ENCODE measurements around the gene NRARP.

Gene NRARP

DNA sequence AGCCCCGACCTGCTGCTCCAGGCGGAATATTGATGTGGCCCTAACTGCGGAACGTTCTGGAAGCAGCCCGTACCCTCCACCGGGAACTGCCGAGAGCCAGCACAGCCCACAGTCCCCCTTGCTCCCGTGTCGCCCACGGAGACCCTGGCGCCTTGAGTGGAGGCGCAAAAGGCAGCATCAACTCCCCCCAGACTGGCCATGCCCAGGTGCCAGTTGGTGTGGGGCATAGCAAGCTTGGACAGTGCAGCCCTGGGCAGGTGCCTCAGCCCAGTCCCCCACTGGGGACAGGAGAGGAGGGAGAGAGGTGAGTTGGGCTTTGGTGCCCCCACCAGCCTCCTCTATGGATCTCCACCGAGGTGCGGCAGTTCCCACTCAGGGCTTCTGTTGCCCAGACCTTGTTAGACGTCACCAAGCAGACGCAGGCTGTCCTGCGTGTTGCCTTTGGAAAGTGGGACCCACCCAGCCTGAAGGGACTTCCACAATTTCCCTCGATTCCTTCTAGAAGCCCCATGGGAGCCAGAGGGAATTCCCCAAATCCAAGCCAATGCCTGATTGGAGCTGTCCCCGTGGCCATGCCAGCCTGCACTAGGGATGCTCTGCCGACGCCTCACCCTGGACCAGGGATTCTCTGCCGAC lies 19.8 kb upstream of the NRARP start:
- DNase-seq (ENCODE audit: low read depth) = no peak

- DNase-seq (ENCODE audit: low read depth) = no peak
Measured at GRCh38 chr9:137320555-137321384, 18.7 kb upstream of the NRARP start.

DNA sequence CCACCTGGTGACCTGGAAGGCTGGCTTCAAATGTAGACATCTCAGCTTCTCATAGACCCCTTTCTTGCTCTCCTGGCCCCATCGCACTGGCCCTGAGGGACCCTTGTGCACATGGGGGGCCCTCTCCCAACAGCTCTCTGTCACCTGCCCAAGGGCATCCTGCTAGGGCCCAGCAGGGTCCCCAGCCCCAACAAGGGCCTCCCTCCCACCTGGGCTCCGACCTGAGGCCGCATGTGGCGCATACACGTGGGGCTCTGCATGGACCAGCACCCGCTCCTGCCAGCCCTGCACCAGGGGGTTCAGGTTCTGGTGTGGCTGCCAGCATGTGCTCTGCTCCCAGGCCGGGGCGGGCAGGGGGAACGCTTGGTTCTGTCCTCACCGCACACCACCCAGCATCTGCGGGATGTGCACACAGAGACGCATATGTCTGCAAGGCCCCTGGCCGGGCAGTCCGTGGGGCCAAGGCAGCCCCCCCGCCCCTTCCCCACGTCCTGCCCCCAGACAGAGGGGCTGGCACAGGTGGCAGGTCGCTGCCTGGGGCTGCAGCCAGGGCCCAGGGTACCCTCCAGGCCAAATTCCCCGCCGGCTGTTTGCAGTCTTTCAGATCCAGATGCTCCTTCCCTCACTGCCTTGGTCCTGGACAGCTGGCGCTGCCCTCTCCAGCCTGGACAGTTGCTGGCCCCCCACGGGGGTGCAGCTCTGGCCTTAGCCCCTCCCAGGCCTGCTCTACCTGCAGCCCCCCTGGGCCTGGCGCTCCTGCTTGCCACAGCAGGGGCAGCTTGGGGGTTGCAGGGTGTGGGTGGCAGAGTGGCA lies 17.9 kb upstream of the NRARP start:
- no peak for DNase-seq (ENCODE audit: low read depth)

DNA sequence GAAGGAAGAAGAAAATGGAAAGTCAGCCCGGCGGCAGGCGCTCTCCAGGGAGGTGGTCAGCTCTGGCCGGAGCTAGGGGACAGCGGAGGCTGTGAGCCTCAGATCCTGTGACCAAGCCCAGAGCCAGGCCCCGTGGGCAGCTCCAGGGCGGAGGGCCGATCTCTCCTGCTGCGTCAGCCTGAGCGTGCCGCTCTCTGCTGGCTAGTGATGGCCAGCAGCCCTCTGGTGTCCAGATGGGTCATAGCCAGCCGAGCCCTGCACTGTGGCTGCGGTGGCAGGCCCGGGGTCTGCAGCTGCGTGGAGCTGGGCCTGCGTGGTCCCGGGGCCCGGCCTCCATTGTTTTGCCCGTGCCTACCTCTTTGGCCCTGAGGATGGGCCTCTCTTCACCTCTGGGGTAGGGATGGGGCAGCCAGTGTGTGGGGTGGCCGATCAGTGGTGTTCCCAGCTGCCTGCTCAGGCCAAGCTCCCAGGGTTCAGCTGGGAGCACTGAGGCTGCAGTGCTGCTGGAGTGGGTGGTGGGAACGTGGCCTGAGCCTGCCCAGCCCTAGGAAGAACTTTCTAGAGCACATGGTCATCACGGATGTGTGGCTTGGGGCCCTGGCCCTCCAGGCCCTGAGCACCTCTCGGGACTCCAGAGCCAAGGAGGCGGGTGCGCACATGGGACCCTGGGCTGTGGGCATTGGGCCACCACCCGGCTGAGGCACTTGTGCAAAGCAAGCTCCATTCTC lies 17.1 kb upstream of the NRARP start:
- DNase-seq (ENCODE audit: low read depth) = peak; percentile 17

DNA sequence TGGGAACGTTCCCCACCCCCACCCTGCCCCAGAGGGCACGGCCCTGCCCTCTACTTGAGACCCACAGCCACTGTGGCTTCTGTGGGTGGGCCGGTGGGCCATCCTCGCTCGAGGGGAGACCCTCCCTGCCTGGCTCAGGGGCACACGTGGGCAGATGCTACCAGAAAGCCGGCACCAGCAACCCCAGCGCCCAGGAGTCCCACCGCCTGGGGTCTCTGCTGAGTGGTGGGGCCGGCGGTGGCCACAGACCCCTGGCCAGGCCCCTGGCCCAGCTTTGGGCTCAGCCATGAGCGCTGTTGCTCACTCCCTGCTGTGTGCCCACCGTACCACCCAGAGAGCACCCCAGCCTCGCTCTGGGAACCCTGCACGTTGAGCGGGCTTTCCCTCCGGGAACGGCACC lies 16.5 kb upstream of the NRARP start:
- no peak for DNase-seq (ENCODE audit: low read depth)

GRCh38 chr9:137317718-137318511 lies 15.8 kb upstream of the NRARP start:
- DNase-seq (ENCODE audit: low read depth) = no peak

GRCh38 chr9:137317021-137317717 lies 15.1 kb upstream of the NRARP start:
- DNase-seq (ENCODE audit: low read depth) = no peak

- DNase-seq (ENCODE audit: low read depth) = no peak
Measured at GRCh38 chr9:137316012-137316981, 14.2 kb upstream of the NRARP start.

GRCh38 chr9:137315581-137316011 lies 13.5 kb upstream of the NRARP start:
- no peak for DNase-seq (ENCODE audit: low read depth)

GRCh38 chr9:137314561-137315560 lies 12.8 kb upstream of the NRARP start:
- no peak for DNase-seq (ENCODE audit: low read depth)

- DNase-seq (ENCODE audit: low read depth) = no peak
Measured at GRCh38 chr9:137313956-137314560, 12.0 kb upstream of the NRARP start.

GRCh38 chr9:137313326-137313936 lies 11.4 kb upstream of the NRARP start:
- no peak for DNase-seq (ENCODE audit: low read depth)

DNA sequence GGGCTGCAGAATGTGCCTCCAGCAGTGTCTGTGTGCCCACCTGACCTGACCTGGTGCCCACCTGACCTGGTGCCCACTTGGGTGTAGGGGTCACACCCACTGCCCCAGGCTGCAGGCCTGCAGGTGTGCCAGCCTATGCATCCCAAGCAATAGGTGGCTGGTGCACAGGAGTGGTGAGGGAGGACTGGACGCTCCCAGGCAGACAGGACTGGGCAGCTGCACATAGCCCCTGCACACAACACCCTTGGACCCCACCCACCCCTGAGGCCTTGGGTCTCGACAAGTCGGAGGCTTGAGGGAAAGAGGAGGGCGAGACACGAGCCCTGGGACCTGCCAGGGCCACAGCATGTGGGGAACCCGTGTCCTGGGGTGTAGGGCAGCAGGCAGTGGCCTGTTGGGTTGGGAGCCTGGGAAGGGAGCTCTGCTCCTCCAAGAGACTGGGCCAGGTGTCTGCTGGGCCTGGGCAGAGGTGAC lies 10.8 kb upstream of the NRARP start:
- no peak for DNase-seq (ENCODE audit: low read depth)

DNA sequence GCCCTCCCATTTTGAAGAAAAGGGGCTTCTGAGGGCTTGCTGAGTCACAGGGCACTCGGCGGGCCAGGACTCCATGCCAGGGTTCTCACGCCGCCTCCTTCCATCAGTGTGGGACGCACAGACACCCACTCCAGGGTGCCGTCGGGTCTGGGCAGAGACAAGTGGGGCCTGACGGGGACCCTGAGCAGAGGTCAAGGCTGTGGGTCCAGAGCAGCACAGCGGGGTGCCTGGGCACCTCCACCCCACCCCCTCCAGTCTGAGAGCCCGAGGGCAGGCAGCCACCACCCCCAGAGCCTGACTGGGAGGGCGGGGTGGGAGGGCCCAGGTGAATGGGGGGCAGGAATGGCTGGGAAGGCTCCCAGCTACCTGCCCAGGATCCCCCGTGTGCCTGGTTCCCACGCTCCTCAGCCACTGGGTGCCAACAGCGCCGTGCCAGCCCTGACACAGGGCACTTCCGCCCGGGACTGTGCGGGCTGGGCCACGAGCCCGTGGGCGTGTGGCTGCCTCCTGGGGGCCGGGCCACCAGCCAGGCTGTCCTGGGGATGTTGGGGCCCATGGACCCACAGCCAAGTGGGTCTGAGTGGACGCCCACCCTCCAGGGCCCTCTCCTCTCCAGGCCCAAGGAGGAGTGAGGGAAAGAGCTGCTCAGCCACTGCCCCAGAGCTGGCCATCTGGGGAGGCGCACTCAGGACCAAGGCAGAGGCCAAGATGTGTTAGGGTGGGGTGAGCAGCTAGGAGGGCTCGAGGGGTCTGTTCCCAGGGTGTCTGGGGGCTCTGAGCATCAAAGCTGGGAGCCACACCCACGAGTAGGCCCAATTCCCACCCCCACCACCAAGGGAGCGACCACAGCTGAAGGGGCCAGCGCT lies 10.1 kb upstream of the NRARP start:
- no peak for DNase-seq (ENCODE audit: low read depth)

GRCh38 chr9:137311171-137311985 lies 9.3 kb upstream of the NRARP start:
- no peak for DNase-seq (ENCODE audit: low read depth)

Measured in GM04503 (cell line).